ENCODE data around the gene CST6.

GRCh38 chr11:65964906-65965305 is 46.9 kb upstream of the CST6 start:
- TF ChIP-seq, protein P1, sequence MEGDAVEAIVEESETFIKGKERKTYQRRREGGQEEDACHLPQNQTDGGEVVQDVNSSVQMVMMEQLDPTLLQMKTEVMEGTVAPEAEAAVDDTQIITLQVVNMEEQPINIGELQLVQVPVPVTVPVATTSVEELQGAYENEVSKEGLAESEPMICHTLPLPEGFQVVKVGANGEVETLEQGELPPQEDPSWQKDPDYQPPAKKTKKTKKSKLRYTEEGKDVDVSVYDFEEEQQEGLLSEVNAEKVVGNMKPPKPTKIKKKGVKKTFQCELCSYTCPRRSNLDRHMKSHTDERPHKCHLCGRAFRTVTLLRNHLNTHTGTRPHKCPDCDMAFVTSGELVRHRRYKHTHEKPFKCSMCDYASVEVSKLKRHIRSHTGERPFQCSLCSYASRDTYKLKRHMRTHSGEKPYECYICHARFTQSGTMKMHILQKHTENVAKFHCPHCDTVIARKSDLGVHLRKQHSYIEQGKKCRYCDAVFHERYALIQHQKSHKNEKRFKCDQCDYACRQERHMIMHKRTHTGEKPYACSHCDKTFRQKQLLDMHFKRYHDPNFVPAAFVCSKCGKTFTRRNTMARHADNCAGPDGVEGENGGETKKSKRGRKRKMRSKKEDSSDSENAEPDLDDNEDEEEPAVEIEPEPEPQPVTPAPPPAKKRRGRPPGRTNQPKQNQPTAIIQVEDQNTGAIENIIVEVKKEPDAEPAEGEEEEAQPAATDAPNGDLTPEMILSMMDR (IDR thresholded peaks at IDR 0.05; ENCODE audit: low read depth, low read length): no peak
- TF ChIP-seq EZH2phosphoT487 (IDR thresholded peaks at IDR 0.05; ENCODE audit: low read depth): no peak

Data from OCI-LY3 (cell line).